GM19023 (cell line): Measurements from ENCODE around the gene EPHB1.
"Not testable (repeated sequence)": the region's sequence is repeated elsewhere in the genome, so short reads cannot be mapped to it uniquely, and the experiment has no call there.

Experiments used
- ATAC-seq: cut with Tn5 transposase; IDR thresholded peaks from one replicate; pipeline ENCODE4 v1.9.1; 2021; ENCODE audit warnings: mild to moderate bottlenecking, moderate library complexity; ENCODE audit not compliant: unreplicated experiment

The EPHB1 gene

GRCh38 chr3:134934933-134935332 is 139.9 kb downstream of the EPHB1 start:
- ATAC-seq: no peak

DNA sequence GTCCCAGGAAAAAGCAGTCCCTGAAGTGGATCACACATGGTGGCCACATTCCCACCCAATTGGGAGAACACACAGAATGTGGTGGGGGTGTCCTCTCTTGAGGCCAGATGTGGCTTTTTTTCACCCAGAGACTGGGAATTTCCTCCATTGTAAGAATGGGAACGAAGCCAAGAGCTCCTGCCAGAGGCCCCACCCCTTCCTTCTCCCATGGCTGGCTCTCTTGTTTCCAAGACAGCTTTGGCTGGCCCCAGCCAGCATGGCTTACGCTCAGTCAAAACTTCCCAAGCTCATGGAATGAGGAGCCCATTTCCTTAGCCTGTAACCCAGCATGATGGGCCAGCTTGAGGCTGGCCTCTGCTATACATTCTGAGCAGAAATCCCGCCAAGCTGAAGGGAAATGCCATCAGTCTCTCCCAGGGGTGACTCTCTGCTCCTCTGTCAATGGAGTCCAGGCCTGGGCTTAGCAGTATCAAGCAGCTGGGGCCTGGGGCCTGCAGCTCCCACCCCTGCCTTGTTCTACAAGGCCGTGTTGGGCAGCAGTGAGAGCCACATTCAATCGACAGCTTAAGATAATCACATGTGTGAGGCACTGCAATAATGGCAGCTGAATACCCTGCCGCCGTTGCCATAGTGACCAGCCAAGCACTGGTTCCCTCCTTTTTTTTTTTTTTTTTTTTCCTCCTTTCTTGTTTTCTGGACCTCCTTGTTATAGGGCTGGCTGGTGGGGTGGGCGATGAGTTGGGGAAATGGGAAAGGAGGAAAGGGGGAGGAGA is 142.4 kb downstream of the EPHB1 start:
- ATAC-seq: no peak

DNA sequence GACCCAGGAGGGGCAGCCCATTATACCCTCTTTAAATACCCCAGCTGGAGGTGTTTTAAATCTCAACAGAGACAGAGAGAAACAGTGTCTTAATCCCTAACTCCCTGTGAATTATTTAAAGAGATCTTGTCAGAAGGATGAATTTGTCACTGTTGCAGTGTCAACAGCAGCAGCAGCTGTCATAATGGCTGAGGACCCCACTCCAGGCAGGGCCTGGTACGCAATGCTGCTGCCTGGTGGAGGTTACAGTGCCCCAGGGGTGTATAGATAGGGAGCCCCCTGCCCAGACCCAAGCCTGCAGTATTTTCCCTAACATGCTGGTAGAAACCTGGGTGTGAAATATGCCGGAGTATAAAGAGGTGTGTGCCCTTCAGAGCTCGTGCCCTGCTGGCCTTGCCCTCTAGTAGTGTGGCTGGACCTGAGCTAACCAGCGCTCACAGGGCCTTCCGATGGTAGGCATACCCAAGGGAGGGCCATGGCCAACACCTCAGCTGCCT is 143.0 kb downstream of the EPHB1 start:
- no peak for ATAC-seq

DNA sequence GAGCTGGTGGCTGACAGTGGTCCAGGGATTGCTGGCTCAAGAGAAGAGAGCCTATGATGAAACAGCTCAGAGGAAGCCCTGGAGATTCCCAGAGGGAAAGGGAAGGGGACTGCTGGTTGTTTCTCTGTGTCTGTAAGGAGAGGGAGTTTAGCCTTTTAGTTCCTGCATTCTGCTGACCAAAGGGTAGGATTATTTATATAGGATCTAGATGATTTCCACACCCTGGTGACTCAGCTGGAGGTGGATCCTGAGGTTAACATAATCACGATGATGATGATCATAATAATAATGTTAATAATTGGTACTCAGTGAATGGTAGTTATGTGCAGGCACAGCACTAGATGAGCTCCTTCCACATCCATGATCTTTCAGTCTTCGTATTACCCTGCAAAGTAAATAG is 144.9 kb downstream of the EPHB1 start:
- ATAC-seq: no peak

DNA sequence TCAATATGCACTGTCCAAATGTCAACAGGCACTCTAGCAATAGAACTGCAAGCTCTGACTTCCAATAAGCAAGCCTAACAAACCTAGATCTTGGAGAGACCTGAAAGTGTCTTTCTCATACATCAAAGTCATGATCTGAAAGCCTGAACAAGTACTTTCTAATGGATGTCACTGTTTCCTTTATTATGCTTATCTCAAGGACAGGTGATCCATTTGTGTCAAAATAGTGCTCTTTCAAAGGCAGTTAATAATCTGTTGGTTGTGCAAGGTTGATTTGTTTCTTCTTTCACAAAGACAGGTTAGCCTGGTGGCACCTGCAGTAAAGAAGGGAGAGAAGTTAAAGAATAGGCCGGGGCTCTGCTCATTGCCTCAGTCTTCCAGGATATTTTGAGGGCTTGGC is 146.8 kb downstream of the EPHB1 start:
- no peak for ATAC-seq

GRCh38 chr3:134944429-134944828 is 149.4 kb downstream of the EPHB1 start:
- ATAC-seq: no peak

DNA sequence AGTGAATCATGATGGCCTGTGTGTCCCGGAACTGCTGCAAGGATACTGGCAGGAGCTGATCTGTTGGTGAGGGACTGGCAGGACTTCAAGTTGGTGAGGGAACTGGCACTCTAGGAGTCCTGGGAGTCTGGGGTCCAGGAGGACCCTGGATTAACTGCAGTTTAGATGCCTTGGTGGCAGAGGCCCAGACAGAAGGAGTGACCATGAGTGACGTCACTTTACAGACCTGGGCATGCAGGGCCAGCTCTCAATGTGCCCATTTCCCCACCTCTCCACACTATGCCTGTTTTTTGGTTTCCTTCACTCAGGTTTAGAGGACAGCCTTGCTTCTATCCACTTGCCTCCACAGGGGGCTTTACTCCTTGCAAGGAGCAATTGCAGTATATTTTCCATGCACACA is 154.1 kb downstream of the EPHB1 start:
- no peak for ATAC-seq

DNA sequence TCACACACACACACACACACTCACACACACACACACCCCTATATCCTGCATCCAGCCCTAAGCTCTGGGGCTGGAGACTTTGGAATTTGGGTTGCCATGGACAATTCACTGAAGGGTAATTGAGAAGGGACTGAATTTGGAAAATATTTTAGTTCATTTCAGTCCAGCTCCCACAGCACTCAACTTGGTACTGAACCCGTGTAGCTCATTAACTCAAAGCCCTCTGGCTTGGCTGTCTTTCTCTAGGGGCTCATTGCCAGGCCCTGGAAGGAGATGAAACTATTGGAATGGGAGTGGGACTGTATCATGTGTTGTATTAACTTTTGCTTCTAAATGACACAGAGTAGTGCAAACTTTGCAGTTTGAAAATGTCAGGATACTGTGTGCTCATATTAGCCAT is 157.3 kb downstream of the EPHB1 start:
- ATAC-seq: no peak

GRCh38 chr3:134955874-134956273 is 160.8 kb downstream of the EPHB1 start:
- peak; percentile 16 for ATAC-seq

- ATAC-seq: peak; percentile 64
Measured at GRCh38 chr3:134956395-134956794, 161.3 kb downstream of the EPHB1 start.

DNA sequence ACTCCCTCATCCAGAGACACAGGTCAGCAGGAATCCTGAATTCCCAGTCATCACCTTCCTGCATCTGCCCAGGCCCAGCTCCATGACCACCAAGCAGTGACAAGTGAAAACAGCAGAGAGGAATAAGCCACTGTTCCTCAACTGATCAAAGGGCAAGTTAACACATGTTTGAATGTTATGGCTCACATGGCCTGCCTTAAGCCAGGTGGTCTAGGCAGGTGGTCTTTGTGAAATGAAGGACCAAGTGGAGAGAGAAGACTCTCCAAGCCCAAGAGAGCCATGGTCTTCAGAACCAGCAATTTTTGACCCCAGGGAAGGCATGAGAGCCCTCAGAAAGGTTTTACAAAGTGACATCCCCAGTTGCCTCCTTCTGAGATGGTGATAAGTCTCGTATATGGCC is 161.8 kb downstream of the EPHB1 start:
- ATAC-seq: no peak

DNA sequence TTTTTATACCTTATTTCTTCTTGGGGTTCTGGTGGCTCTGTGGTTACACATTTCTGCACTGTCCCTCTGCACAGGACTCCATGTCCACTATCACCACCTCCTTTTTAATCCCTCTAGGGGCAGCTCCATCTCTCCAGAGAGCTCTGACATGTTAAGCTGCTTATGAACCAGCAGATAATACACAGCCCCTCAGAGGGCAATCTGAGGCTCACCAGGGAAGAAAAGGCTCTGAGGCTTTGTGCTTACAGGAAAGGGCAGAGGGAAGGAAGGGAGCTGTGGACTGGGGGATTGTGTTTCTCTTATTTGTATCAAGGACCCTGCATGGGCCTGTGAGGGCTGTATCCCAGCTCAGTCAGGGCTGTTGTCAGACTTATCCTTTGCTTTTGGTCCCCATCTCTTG is 164.5 kb downstream of the EPHB1 start:
- ATAC-seq: no peak

- no peak for ATAC-seq
Measured at GRCh38 chr3:134964226-134964625, 169.2 kb downstream of the EPHB1 start.

- no peak for ATAC-seq
Measured at GRCh38 chr3:134965865-134966481, 170.9 kb downstream of the EPHB1 start.

DNA sequence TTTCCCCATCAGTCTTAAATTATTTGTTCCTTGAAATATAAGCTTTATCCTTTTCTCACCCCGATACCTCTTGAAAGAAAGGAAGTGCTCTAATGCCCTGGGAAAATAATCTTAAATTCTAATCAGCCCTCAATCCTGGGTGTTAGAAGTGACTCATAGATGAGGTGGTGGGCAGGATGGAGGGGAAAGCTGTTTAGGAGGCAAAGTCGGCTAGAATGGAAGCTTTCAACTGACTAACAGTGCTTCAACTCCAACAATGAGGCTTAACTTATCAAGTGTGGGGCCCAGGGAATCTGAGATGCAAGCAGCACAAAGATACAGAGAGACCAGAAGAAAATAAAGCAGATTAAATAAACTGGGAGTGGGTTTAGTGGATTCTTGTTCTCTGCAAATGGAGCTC is 175.8 kb downstream of the EPHB1 start:
- no peak for ATAC-seq

GRCh38 chr3:134971306-134971705 is 176.2 kb downstream of the EPHB1 start:
- no peak for ATAC-seq

DNA sequence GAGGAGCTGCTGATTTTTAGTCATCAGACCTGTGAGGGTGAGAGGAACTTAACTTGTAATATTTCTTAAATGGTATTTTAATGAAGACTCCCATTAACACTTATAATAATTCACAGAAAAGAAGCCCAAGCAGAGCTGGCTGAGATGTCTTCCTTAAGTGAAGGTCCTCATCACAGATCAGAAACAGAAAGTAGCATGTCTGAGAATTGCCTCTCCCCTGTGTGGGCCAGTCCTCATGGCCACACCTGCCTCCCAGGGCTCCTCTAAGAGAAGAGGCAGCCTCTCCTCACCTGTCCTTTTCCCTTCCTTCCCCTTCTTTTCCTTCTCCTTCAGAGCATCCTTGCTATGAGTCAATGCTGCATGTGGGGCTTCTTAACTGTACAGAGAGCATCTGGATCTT is 176.8 kb downstream of the EPHB1 start:
- ATAC-seq: not testable (repeated sequence)

GRCh38 chr3:134972836-134973455 is 177.9 kb downstream of the EPHB1 start:
- no peak for ATAC-seq

- no peak for ATAC-seq
Measured at GRCh38 chr3:134974624-134975023, 179.6 kb downstream of the EPHB1 start.

- ATAC-seq: no peak
Measured at GRCh38 chr3:134976948-134977347, 181.9 kb downstream of the EPHB1 start.

- ATAC-seq: no peak
Measured at GRCh38 chr3:134978658-134979057, 183.6 kb downstream of the EPHB1 start.
